Liver (tissue), 9 donors: ENCODE results near the gene KLHDC7B. TPM values are rescaled to one million over a fixed set of nuclear protein-coding genes. Genes with fewer than 3 reads are reported as not detected.

ENCODE experiments used
- DNase-seq: peaks from one replicate; pipeline ENCODE4 v3.0.0-alpha.2; 2017; ENCODE audit warnings: low spot score
- H3K27ac ChIP-seq, 2 donors: one replicate each; pipeline ENCODE4 v1.7.0; 2013; ENCODE audit warnings: inconsistent platforms in 2 of 2, low read length in 2 of 2, control low read depth in 1 of 2, low read depth in 1 of 2, mild to moderate bottlenecking in 1 of 2
- H3K27me3 ChIP-seq, 4 donors: one replicate each; pipeline versions ENCODE4 v1.6.1 to v1.7.0; 2013; ENCODE audit warnings: low read length in 3 of 4, inconsistent platforms in 1 of 4, mild to moderate bottlenecking in 1 of 4, moderate library complexity in 1 of 4; ENCODE audit not compliant: control insufficient read depth in 4 of 4, insufficient read depth in 4 of 4
- H3K36me3 ChIP-seq, 4 donors: one replicate each; pipeline versions ENCODE4 v1.6.1 to v1.7.0; 2013; ENCODE audit warnings: low read length in 3 of 4, mild to moderate bottlenecking in 3 of 4, low read depth in 1 of 4, moderate library complexity in 1 of 4; ENCODE audit not compliant: control insufficient read depth in 4 of 4, insufficient read depth in 3 of 4
- H3K4me1 ChIP-seq, 4 donors: one replicate each; pipeline versions ENCODE4 v1.6.1 to v1.7.0; 2013; ENCODE audit warnings: low read length in 3 of 4, mild to moderate bottlenecking in 3 of 4, moderate library complexity in 1 of 4; ENCODE audit not compliant: control insufficient read depth in 4 of 4, insufficient read depth in 4 of 4
- H3K4me3 ChIP-seq, 3 donors: one replicate each; pipeline versions ENCODE4 v1.6.1 to v1.7.0; 2013; ENCODE audit warnings: low read length in 3 of 3, control low read depth in 1 of 3, low read depth in 1 of 3, mild to moderate bottlenecking in 1 of 3
- H3K9ac ChIP-seq, 2 donors: one replicate each; pipeline ENCODE4 v1.7.0; 2013; ENCODE audit warnings: low read length in 2 of 2, mild to moderate bottlenecking in 2 of 2, moderate library complexity in 2 of 2, control low read depth in 1 of 2, low read depth in 1 of 2
- H3K9me3 ChIP-seq, 4 donors: one replicate each; pipeline versions ENCODE4 v1.6.1 to v1.7.0; 2013; ENCODE audit warnings: low read length in 3 of 4; ENCODE audit not compliant: control insufficient read depth in 4 of 4
- CTCF ChIP-seq: fragments of 150-350 bp; IDR thresholded peaks from 2 replicates; pipeline ENCODE4 v1.5.1; 2017; ENCODE audit warnings: improper control_type of control experiment, low read depth, low read length; ENCODE audit not compliant: missing input control
- EGR1 ChIP-seq, 2 donors: IDR thresholded peaks; 2 replicates each; pipeline ENCODE4 v1.6.1; 2016 to 2018; ENCODE audit warnings: antibody characterized with exemption in 2 of 2, low read depth in 2 of 2
- FOXA1 ChIP-seq: IDR thresholded peaks from 2 replicates; pipeline ENCODE4 v1.6.1; 2016; ENCODE audit warnings: antibody characterized with exemption
- FOXA2 ChIP-seq: IDR thresholded peaks from 2 replicates; pipeline ENCODE4 v1.6.1; 2016; ENCODE audit warnings: antibody characterized with exemption
- GABPA ChIP-seq, 2 donors: IDR thresholded peaks in 1 of 2; conservative IDR thresholded peaks in 1 of 2; 2 replicates each; pipeline ENCODE4 v1.6.1; 2016; ENCODE audit warnings: antibody characterized with exemption in 2 of 2, mild to moderate bottlenecking in 1 of 2, moderate library complexity in 1 of 2
- HNF4A ChIP-seq, 2 donors: conservative IDR thresholded peaks; 2 replicates each; pipeline ENCODE4 v1.6.1; 2016; ENCODE audit warnings: antibody characterized with exemption in 2 of 2, mild to moderate bottlenecking in 2 of 2
- HNF4G ChIP-seq: IDR thresholded peaks from 2 replicates; pipeline ENCODE4 v1.6.1; 2016; ENCODE audit warnings: antibody characterized with exemption
- JUND ChIP-seq, 2 donors: IDR thresholded peaks; 2 replicates each; pipeline ENCODE4 v1.6.1; 2016; ENCODE audit warnings: antibody characterized with exemption in 2 of 2
- NR2F2 ChIP-seq: IDR thresholded peaks from 2 replicates; pipeline ENCODE4 v1.6.1; 2016; ENCODE audit warnings: antibody characterized with exemption
- RAD21 ChIP-seq, 2 donors: IDR thresholded peaks; 2 replicates each; pipeline ENCODE4 v1.6.1; 2016; ENCODE audit warnings: antibody characterized with exemption in 2 of 2, mild to moderate bottlenecking in 2 of 2
- REST ChIP-seq: IDR thresholded peaks from 2 replicates; pipeline ENCODE4 v1.6.1; 2016; ENCODE audit warnings: antibody characterized with exemption, mild to moderate bottlenecking
- RXRA ChIP-seq, 2 donors: IDR thresholded peaks; 2 replicates each; pipeline ENCODE4 v1.6.1; 2017 to 2018; ENCODE audit warnings: antibody characterized with exemption in 2 of 2, mild to moderate bottlenecking in 1 of 2
- SP1 ChIP-seq: IDR thresholded peaks from 2 replicates; pipeline ENCODE4 v1.6.1; 2018; ENCODE audit warnings: antibody characterized with exemption, mild to moderate bottlenecking
- TAF1 ChIP-seq: conservative IDR thresholded peaks from 2 replicates; pipeline ENCODE4 v1.6.1; 2016; ENCODE audit warnings: antibody characterized with exemption, mild to moderate bottlenecking
- YY1 ChIP-seq: IDR thresholded peaks from 2 replicates; pipeline ENCODE4 v1.6.1; 2016; ENCODE audit warnings: antibody characterized with exemption, mild to moderate bottlenecking
- WGBS: extraction: QIAGEN DNeasy Blood & Tissue Kit; methylation state at CpG from one replicate; pipeline ENCODE4 v1.1.7; 2013; 5-methylcytosine and 5-hydroxymethylcytosine counted together
- polyA plus RNA-seq, 2 donors: library from polyadenylated mRNA; stranded (reverse) in 1 of 2; unstranded in 1 of 2; fragments of 200-250 nt in 1 of 2; fragments of >200 nt in 1 of 2; fragmentation: Nextera tagmentation in 1 of 2; extraction: Ambion mirVana in 1 of 2; gene quantifications; one replicate each; pipeline versions ENCODE4 v1.2.1 to v1.2.3, GENCODE V29; 2013 to 2015
- total RNA-seq, 2 donors: library from RNA; depleted of rRNA; stranded (reverse); fragments of >200 nt; gene quantifications; one replicate each; pipeline ENCODE4 v1.2.3, GENCODE V29; 2014
- TF ChIP-seq, protein P1 (sequence below): IDR thresholded peaks from 2 replicates; pipeline ENCODE4 v1.6.1; 2016; ENCODE audit warnings: antibody characterized with exemption
- TF ChIP-seq, protein P2 (sequence below): IDR thresholded peaks from 2 replicates; pipeline ENCODE4 v1.6.1; 2016; ENCODE audit warnings: antibody characterized with exemption
- TF ChIP-seq, protein P3 (sequence below): IDR thresholded peaks from 2 replicates; pipeline ENCODE4 v1.6.1; 2016; ENCODE audit warnings: antibody characterized with exemption
- donor health status: healthy.
- donor health status: healthy.
- donor health status: healthy.
- donor health status: healthy.
- donor health status: healthy.

The KLHDC7B gene
- total and polyA plus RNA-seq, 4 donors, result 0.08 to 0.16 (median 0.08) TPM; not detected in 1

- TF ChIP-seq JUND (IDR thresholded peaks at IDR 0.05) (no peak), RAD21 (IDR thresholded peaks at IDR 0.05) (no peak), TAF1 (no peak), EGR1 (IDR thresholded peaks at IDR 0.05; ENCODE audit: low read depth in 2 of 2) (no peak), FOXA2 (no peak), REST (no peak), HNF4A (conservative IDR thresholded peaks at IDR 0.05) (no peak), GABPA (IDR thresholded peaks at IDR 0.05 in 1 of 2, conservative IDR thresholded peaks at IDR 0.05 in 1 of 2) (no peak), CTCF (no peak), NR2F2 (no peak), YY1 (no peak), RXRA (IDR thresholded peaks at IDR 0.05) (no peak)
- TF ChIP-seq, protein P1, sequence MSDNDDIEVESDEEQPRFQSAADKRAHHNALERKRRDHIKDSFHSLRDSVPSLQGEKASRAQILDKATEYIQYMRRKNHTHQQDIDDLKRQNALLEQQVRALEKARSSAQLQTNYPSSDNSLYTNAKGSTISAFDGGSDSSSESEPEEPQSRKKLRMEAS, result no peak
- TF ChIP-seq, protein P2, sequence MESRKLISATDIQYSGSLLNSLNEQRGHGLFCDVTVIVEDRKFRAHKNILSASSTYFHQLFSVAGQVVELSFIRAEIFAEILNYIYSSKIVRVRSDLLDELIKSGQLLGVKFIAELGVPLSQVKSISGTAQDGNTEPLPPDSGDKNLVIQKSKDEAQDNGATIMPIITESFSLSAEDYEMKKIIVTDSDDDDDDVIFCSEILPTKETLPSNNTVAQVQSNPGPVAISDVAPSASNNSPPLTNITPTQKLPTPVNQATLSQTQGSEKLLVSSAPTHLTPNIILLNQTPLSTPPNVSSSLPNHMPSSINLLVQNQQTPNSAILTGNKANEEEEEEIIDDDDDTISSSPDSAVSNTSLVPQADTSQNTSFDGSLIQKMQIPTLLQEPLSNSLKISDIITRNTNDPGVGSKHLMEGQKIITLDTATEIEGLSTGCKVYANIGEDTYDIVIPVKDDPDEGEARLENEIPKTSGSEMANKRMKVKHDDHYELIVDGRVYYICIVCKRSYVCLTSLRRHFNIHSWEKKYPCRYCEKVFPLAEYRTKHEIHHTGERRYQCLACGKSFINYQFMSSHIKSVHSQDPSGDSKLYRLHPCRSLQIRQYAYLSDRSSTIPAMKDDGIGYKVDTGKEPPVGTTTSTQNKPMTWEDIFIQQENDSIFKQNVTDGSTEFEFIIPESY, result no peak
- WGBS, result 84% methylated on average over 7 of the region's 7 CpGs
- peak overlapping the region; percentile 96 to 97 for H3K27ac ChIP-seq
Observed at GRCh38 chr22:50567721-50568252, 22.1 kb downstream of the KLHDC7B start.

DNA sequence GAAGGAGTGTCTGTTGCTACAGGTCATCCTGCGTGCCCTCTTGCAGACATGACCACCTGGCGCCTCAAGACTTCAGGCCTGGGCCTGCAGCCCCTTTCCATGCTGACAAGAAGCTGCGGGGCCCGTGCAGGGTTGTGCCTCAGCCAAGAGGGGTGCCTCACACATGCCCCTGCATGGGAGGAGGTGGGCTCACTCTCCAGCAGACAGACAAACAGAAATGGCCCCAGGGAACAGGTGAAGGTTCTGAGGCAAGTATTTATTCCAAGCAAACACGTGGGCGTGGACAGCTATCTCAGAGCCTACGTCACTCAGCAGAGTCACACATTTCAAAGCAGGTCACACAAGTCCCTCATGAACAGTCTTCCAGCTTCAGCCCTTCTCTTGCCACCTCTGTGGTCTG is 22.9 kb downstream of the KLHDC7B start:
- H3K4me3 ChIP-seq, result no peak overlapping the region
- DNase-seq, result no peak
- WGBS, result 47% methylated on average over 7 of the region's 7 CpGs
- no peaks in the 10 kb centered on the region for H3K27me3 ChIP-seq
- peak overlapping the region; percentile 96 to 97 for H3K27ac ChIP-seq
- H3K4me1 ChIP-seq, result peaks cover 12 to 43% (median 25%) of the 10 kb centered on the region in 4 donors
- H3K9ac ChIP-seq, result peak overlapping the region in 1 of 2 donors; percentile 1
- no peaks in the 10 kb centered on the region for H3K9me3 ChIP-seq
- peaks cover 0 to 17% (median 0%) of the 10 kb centered on the region in 4 donors for H3K36me3 ChIP-seq
- no peak for TF ChIP-seq SP1
- TF ChIP-seq, protein P3, sequence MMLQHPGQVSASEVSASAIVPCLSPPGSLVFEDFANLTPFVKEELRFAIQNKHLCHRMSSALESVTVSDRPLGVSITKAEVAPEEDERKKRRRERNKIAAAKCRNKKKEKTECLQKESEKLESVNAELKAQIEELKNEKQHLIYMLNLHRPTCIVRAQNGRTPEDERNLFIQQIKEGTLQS, result no peak
- TF ChIP-seq EGR1 (IDR thresholded peaks at IDR 0.05; ENCODE audit: low read depth in 2 of 2), result peak; percentile 91
- no peak for TF ChIP-seq FOXA2
- TF ChIP-seq CTCF, result no peak
- no peak for TF ChIP-seq TAF1
- peak in 1 of 2 donors; percentile 16 for TF ChIP-seq JUND (IDR thresholded peaks at IDR 0.05)
- no peak for TF ChIP-seq GABPA (IDR thresholded peaks at IDR 0.05 in 1 of 2, conservative IDR thresholded peaks at IDR 0.05 in 1 of 2)
- peak; percentile 12 for TF ChIP-seq FOXA1
- TF ChIP-seq NR2F2, result no peak
- no peak for TF ChIP-seq RXRA (IDR thresholded peaks at IDR 0.05)
- no peak for TF ChIP-seq RAD21 (IDR thresholded peaks at IDR 0.05)
- no peak for TF ChIP-seq HNF4G
- TF ChIP-seq HNF4A (conservative IDR thresholded peaks at IDR 0.05), result no peak

More at GRCh38 chr22:50567721-50568252, 22.1 kb downstream of the KLHDC7B start:
- Histone ChIP-seq H3K4me1 (peaks cover 12 to 43% (median 22%) of the 10 kb centered on the region in 4 donors), H3K9me3 (no peaks in the 10 kb centered on the region), H3K36me3 (peaks cover 0 to 17% (median 0%) of the 10 kb centered on the region in 4 donors), H3K4me3 (no peak overlapping the region), H3K9ac (no peak overlapping the region), H3K27me3 (no peaks in the 10 kb centered on the region)
- DNase-seq, result no peak
